SK-N-MC (cell line): ENCODE measurements around the gene CST11.

ENCODE experiments used
- DNase-seq: peaks from one replicate; pipeline ENCODE4 v3.0.0-alpha.2; 2011; ENCODE audit warnings: low read depth, low spot score
- H3K27ac ChIP-seq: fragments of 200-600 bp; sonication (generic); 2 replicates; pipeline ENCODE4 v1.5.1; 2016; ENCODE audit warnings: mixed run types
- H3K36me3 ChIP-seq: fragments of 200-600 bp; sonication (generic); 2 replicates; pipeline ENCODE4 v1.6.1; 2017; ENCODE audit warnings: antibody characterized with exemption, low read length, mixed read lengths; ENCODE audit not compliant: insufficient read depth
- H3K4me3 ChIP-seq: fragments of 200-600 bp; sonication (generic); 2 replicates; pipeline ENCODE4 v1.5.1; 2016
- H3K9ac ChIP-seq: fragments of 200-600 bp; sonication (generic); 2 replicates; pipeline ENCODE4 v1.8.0; 2017; ENCODE audit warnings: mixed run types, mixed read lengths; ENCODE audit not compliant: insufficient read length
- H3K9me3 ChIP-seq: fragments of 200-600 bp; sonication (generic); 2 replicates; pipeline ENCODE4 v1.6.1; 2017; ENCODE audit warnings: low read depth, mild to moderate bottlenecking, antibody characterized with exemption, low read length, moderate library complexity, mixed read lengths
- EZH2 ChIP-seq: fragments of 200-600 bp; sonication (generic); IDR thresholded peaks from one replicate; pipeline ENCODE4 v1.6.1; 2017; ENCODE audit warnings: antibody characterized with exemption
- FOXP2 ChIP-seq: optimal IDR thresholded peaks from 2 replicates; pipeline ENCODE3; 2011; ENCODE audit warnings: mild to moderate bottlenecking, moderate library complexity; ENCODE audit not compliant: insufficient read depth; ENCODE audit errors: extremely low read length, control extremely low read depth
- POLR2AphosphoS5 ChIP-seq: IDR thresholded peaks from 2 replicates; pipeline ENCODE4 v1.6.1; 2012; ENCODE audit warnings: mild to moderate bottlenecking, low read depth, low read length, borderline replicate concordance

Gene CST11

GRCh38 chr20:23446505-23446904 is 6.2 kb downstream of the CST11 start:
- Histone ChIP-seq H3K27ac (no peak overlapping the region), H3K4me3 (no peak overlapping the region), H3K9me3 (no peaks in the 10 kb centered on the region), H3K9ac (no peak overlapping the region), H3K36me3 (no peaks in the 10 kb centered on the region)
- TF ChIP-seq POLR2AphosphoS5, result no peak
- TF ChIP-seq EZH2, result no peak
- no peak for TF ChIP-seq FOXP2
- DNase-seq, result no peak

- no peaks in the 10 kb centered on the region for H3K9me3 ChIP-seq
- TF ChIP-seq POLR2AphosphoS5 (no peak), EZH2 (no peak), FOXP2 (no peak)
- H3K27ac ChIP-seq, result no peak overlapping the region
- no peaks in the 10 kb centered on the region for H3K36me3 ChIP-seq
- H3K9ac ChIP-seq, result no peak overlapping the region
- no peak for DNase-seq
- no peak overlapping the region for H3K4me3 ChIP-seq
Measured at GRCh38 chr20:23445596-23446217, 7.0 kb downstream of the CST11 start.

GRCh38 chr20:23444859-23445258 is 7.8 kb downstream of the CST11 start:
- TF ChIP-seq FOXP2, result no peak
- TF ChIP-seq POLR2AphosphoS5, result no peak
- no peak for TF ChIP-seq EZH2
- Histone ChIP-seq H3K27ac (no peak overlapping the region), H3K9me3 (no peaks in the 10 kb centered on the region), H3K9ac (no peak overlapping the region), H3K4me3 (no peak overlapping the region), H3K36me3 (no peaks in the 10 kb centered on the region)
- no peak for DNase-seq

GRCh38 chr20:23442436-23442835 is 10.2 kb downstream of the CST11 start:
- DNase-seq, result no peak
- no peak for TF ChIP-seq POLR2AphosphoS5
- TF ChIP-seq FOXP2, result no peak
- no peak for TF ChIP-seq EZH2

GRCh38 chr20:23441850-23442313 is 10.8 kb downstream of the CST11 start:
- Histone ChIP-seq H3K27ac (no peak overlapping the region), H3K36me3 (no peaks in the 10 kb centered on the region), H3K9me3 (no peaks in the 10 kb centered on the region), H3K4me3 (no peak overlapping the region), H3K9ac (no peak overlapping the region)
- no peak for DNase-seq
- TF ChIP-seq FOXP2 (no peak), EZH2 (no peak), POLR2AphosphoS5 (no peak)

More at GRCh38 chr20:23442436-23442835, 10.2 kb downstream of the CST11 start:
- Histone ChIP-seq H3K4me3 (no peak overlapping the region), H3K27ac (no peak overlapping the region), H3K9me3 (no peaks in the 10 kb centered on the region), H3K36me3 (no peaks in the 10 kb centered on the region), H3K9ac (no peak overlapping the region)

GRCh38 chr20:23440004-23440403 is 12.7 kb downstream of the CST11 start:
- TF ChIP-seq POLR2AphosphoS5 (no peak), FOXP2 (no peak), EZH2 (no peak)
- no peak for DNase-seq
- Histone ChIP-seq H3K36me3 (no peaks in the 10 kb centered on the region), H3K9me3 (no peaks in the 10 kb centered on the region), H3K4me3 (no peak overlapping the region), H3K9ac (no peak overlapping the region), H3K27ac (no peak overlapping the region)

- Histone ChIP-seq H3K27ac (no peak overlapping the region), H3K4me3 (no peak overlapping the region), H3K9me3 (no peaks in the 10 kb centered on the region), H3K36me3 (no peaks in the 10 kb centered on the region), H3K9ac (no peak overlapping the region)
- DNase-seq, result no peak
- TF ChIP-seq EZH2, result no peak
- TF ChIP-seq POLR2AphosphoS5, result no peak
- no peak for TF ChIP-seq FOXP2
Measured at GRCh38 chr20:23438661-23439060, 14.0 kb downstream of the CST11 start.

- H3K9ac ChIP-seq, result no peak overlapping the region
- no peaks in the 10 kb centered on the region for H3K9me3 ChIP-seq
- no peaks in the 10 kb centered on the region for H3K36me3 ChIP-seq
- TF ChIP-seq FOXP2, result no peak
- TF ChIP-seq EZH2, result no peak
- no peak for TF ChIP-seq POLR2AphosphoS5
- DNase-seq, result no peak
- H3K27ac ChIP-seq, result no peak overlapping the region
- H3K4me3 ChIP-seq, result no peak overlapping the region
Measured at GRCh38 chr20:23437126-23437899, 15.4 kb downstream of the CST11 start.
